ENCODE results near the gene NLRP9. TPM values are rescaled to one million over a fixed set of nuclear protein-coding genes. Genes with fewer than 3 reads are reported as not detected.
A peak's percentile ranks its signal among the peaks of the same experiment; 100 is the strongest.

The NLRP9 gene
- total RNA-seq, 1 experiment from 2014 or later: not detected

DNA sequence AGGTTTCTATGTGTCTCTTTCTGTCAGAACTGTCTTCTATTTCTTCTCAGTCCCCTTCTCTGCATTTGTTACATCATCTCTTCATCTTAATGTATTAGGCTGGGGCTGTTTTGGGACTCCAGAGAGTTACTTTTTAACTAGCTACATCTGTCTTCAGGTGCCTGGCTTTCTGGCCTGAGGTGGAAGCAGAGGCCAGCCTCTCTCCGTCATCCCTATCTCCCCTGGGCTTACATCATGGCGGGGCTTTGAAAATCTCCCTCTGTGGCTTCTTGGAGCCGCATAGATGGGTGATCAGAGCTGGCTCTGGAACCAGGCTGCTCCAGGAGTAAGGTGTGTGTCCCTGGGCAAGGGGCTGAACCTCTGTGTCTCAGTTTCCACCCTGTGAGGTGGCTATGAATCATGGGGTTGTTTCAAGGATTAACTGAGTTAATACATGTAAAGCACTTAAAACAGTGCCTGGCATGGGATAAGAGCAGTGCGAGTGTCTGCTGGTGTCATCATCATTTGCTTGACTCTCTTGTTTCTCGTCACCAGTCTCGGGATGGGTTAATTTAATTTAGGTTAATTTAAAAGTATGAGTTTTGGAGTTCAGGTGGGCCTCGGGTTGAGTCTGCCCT, 61.2 kb downstream of the NLRP9 start:
- peaks cover 16 to 30% of the 10 kb centered on the region in 2 experiments; a peak in 3 of 4 replicates for H3K36me3 ChIP-seq (ENCODE audit: control insufficient read depth in 1 of 2, insufficient read depth in 2 of 2, low read length in 2 of 2)
- H2AFZ ChIP-seq (ENCODE audit: low read depth, low read length, poor library complexity, severe bottlenecking): no peak overlapping the region
- H3K27ac ChIP-seq (ENCODE audit: low read depth, low read length): no peak overlapping the region
- ChIA-PET POLR2A (no interaction called here), CTCF (no interaction called here), RAD21 (ENCODE audit: low non-redundant PET in 1 of 2, low total read pairs in 2 of 2, uncharacterized antibody in 2 of 2, unreplicated experiment in 2 of 2) (no interaction called here)
- H3K27me3 ChIP-seq (ENCODE audit: insufficient read depth, low read length): no peaks in the 10 kb centered on the region
- no peak for ATAC-seq
- peaks cover 11 to 44% of the 10 kb centered on the region in 2 experiments for H3K4me1 ChIP-seq (ENCODE audit: control insufficient read depth in 1 of 2, insufficient read depth in 2 of 2, low read length in 2 of 2)
- no peaks in the 10 kb centered on the region for H3K9me3 ChIP-seq (ENCODE audit: control insufficient read depth in 1 of 2, insufficient read depth in 1 of 2, low read depth in 1 of 2, low read length in 2 of 2)
- H4K20me1 ChIP-seq (ENCODE audit: insufficient read depth): 0 out of 2 replicates have a peak, but pooled peaks cover 8% of the 10 kb centered on the region
- intact Hi-C loops (cut with micrococcal nuclease): no loop called here
- peak overlapping the region in 1 of 2 experiments; percentile 83; a peak in 1 of 4 replicates for H3K4me3 ChIP-seq (replicated peaks in 1 of 2; ENCODE audit: low read depth in 1 of 2, low read length in 2 of 2)
- peak overlapping the region; percentile 84; the same call in 1 of the 2 replicates for H3K9ac ChIP-seq (ENCODE audit: low read length)
- no TSS peak for BruUV-seq (replicated peaks)
- TF ChIP-seq POLR2AphosphoS5 (IDR thresholded peaks at IDR 0.05; ENCODE audit: low read depth, low read length) (no peak), ATF3 (IDR thresholded peaks at IDR 0.05) (no peak), CEBPB (IDR thresholded peaks at IDR 0.05; ENCODE audit: low read depth) (no peak), EGR1 (IDR thresholded peaks at IDR 0.05; ENCODE audit: low read depth) (no peak), FOSL1 (IDR thresholded peaks at IDR 0.05; ENCODE audit: low read depth) (no peak), RAD21 (IDR thresholded peaks at IDR 0.05; ENCODE audit: low read depth) (no peak), JUND (IDR thresholded peaks at IDR 0.05) (no peak), SP1 (IDR thresholded peaks at IDR 0.05; ENCODE audit: low read depth) (no peak), CTCF (IDR thresholded peaks at IDR 0.05 in 2 of 3, conservative IDR thresholded peaks at IDR 0.05 in 1 of 3; ENCODE audit: borderline replicate concordance in 1 of 3, insufficient read depth in 1 of 3, low read depth in 2 of 3, low read length in 2 of 3) (no peak), SRF (IDR thresholded peaks at IDR 0.05; ENCODE audit: low read depth) (no peak), ZNF274 (IDR thresholded peaks at IDR 0.05; ENCODE audit: low read depth, low read length) (no peak), EZH2phosphoT487 (IDR thresholded peaks at IDR 0.05; ENCODE audit: borderline replicate concordance) (no peak), EZH2 (IDR thresholded peaks at IDR 0.05) (no peak), SIN3A (IDR thresholded peaks at IDR 0.05; ENCODE audit: low read depth) (no peak), CBX3 (IDR thresholded peaks at IDR 0.05; ENCODE audit: low read depth) (no peak), POLR2A (IDR thresholded peaks at IDR 0.05; ENCODE audit: borderline replicate concordance, extremely low read depth, insufficient read depth, insufficient read length) (no peak), TCF7L2 (IDR thresholded peaks at IDR 0.05; ENCODE audit: borderline replicate concordance, extremely low read depth, insufficient read depth, insufficient read length) (no peak), YY1 (IDR thresholded peaks at IDR 0.05; ENCODE audit: extremely low read depth, insufficient replicate concordance, low read depth, low read length) (no peak), ZFX (IDR thresholded peaks at IDR 0.05) (no peak)
- H3K9me2 ChIP-seq (ENCODE audit: insufficient read depth): no peaks in the 10 kb centered on the region
- DNase-seq (ENCODE audit: low read depth, low spot score): no peak
- H3K4me2 ChIP-seq (ENCODE audit: low read length): peak overlapping the region; percentile 77
- H3K79me2 ChIP-seq (ENCODE audit: insufficient read depth, low read length): peaks cover 92% of the 10 kb centered on the region
